Stomach (tissue), 9 donors: Measurements from ENCODE around the gene CDIP1. TPM values are rescaled to one million over a fixed set of nuclear protein-coding genes. Genes with fewer than 3 reads are reported as not detected.

Experiments
- DNase-seq, 2 donors: peaks; one replicate each; pipeline versions ENCODE4 v3.0.0 to v3.0.0-alpha.2; 2013 to 2019
- H3K27ac ChIP-seq, 5 donors: fragments of 200-600 bp in 4 of 5; sonication (generic) in 4 of 5; one replicate each; pipeline ENCODE4 v1.5.1; 2013 to 2019; ENCODE audit warnings: mild to moderate bottlenecking in 1 of 5, moderate library complexity in 1 of 5
- H3K27me3 ChIP-seq, 3 donors: fragments of 200-600 bp; sonication (generic); one replicate each; pipeline ENCODE4 v1.5.1; 2017 to 2019; ENCODE audit warnings: mixed run types in 1 of 3
- H3K36me3 ChIP-seq, 4 donors: fragments of 200-600 bp; sonication (generic); 1 replicate in 3 of 4; 2 replicates in 1 of 4; pipeline ENCODE4 v1.5.1; 2016 to 2019
- H3K4me1 ChIP-seq, 4 donors: fragments of 200-600 bp; sonication (generic); one replicate each; pipeline ENCODE4 v1.5.1; 2016 to 2019
- H3K4me3 ChIP-seq, 4 donors: fragments of 200-600 bp; sonication (generic) in 3 of 4; one replicate each; pipeline ENCODE4 v1.5.1; 2016 to 2019; ENCODE audit warnings: mild to moderate bottlenecking in 1 of 4
- H3K9me3 ChIP-seq, 4 donors: fragments of 200-600 bp; sonication (generic); one replicate each; pipeline ENCODE4 v1.5.1; 2016 to 2019
- EP300 ChIP-seq: sonication (generic); formaldehyde crosslinking; IDR thresholded peaks from one replicate; pipeline ENCODE4 v1.6.1; 2017; ENCODE audit warnings: antibody characterized with exemption
- POLR2A ChIP-seq, 4 donors: fragments of 450-650 bp; IDR thresholded peaks; one replicate each; pipeline ENCODE4 v1.6.1; 2016; ENCODE audit warnings: antibody characterized with exemption in 4 of 4, control low read depth in 2 of 4, mild to moderate bottlenecking in 1 of 4, moderate library complexity in 1 of 4
- POLR2AphosphoS5 ChIP-seq, 3 donors: sonication (generic); formaldehyde crosslinking; IDR thresholded peaks; one replicate each; pipeline ENCODE4 v1.6.1; 2016; ENCODE audit warnings: antibody characterized with exemption in 3 of 3
- WGBS, 5 donors: extraction: QIAGEN DNeasy Blood & Tissue Kit in 3 of 5; methylation state at CpG; one replicate each; pipeline versions ENCODE4 v1.1.5 to v1.1.7; 2013 to 2018; 5-methylcytosine and 5-hydroxymethylcytosine counted together
- intact Hi-C: fragments of 100-400 bp; cut with DNase I; formaldehyde crosslinking; loops from one replicate; pipeline ENCODE4 v1.15.1; 2023; ENCODE audit warnings: low total_unique reads
- polyA plus RNA-seq, 3 donors: library from polyadenylated mRNA; stranded (reverse); fragments of 200-250 nt; gene quantifications; one replicate each; pipeline ENCODE4 v1.2.3, GENCODE V29; 2013
- total RNA-seq, 5 donors: library from RNA; depleted of rRNA; stranded (reverse); fragments of >200 nt; gene quantifications; one replicate each; pipeline versions ENCODE4 v1.1.0 to v1.2.3, GENCODE V29; 2014 to 2016
- TF ChIP-seq, protein P1 (sequence below), 7 experiments: fragments of 450-650 bp in 4 of 7; fragments of 200-600 bp in 3 of 7; sonication (generic) in 3 of 7; IDR thresholded peaks; one replicate each; pipeline ENCODE4 v1.5.1; 2016 to 2019; ENCODE audit warnings: antibody characterized with exemption in 7 of 7, control low read depth in 2 of 7, mild to moderate bottlenecking in 1 of 7
- donor health status: healthy with polysubstance abuse.
- donor health status: Bipolar disorder and iron deficiency.
- donor health status: healthy.

The CDIP1 gene
- total and polyA plus RNA-seq, 8 donors, result 2.9 to 36.5 (median 12.2) TPM

DNA sequence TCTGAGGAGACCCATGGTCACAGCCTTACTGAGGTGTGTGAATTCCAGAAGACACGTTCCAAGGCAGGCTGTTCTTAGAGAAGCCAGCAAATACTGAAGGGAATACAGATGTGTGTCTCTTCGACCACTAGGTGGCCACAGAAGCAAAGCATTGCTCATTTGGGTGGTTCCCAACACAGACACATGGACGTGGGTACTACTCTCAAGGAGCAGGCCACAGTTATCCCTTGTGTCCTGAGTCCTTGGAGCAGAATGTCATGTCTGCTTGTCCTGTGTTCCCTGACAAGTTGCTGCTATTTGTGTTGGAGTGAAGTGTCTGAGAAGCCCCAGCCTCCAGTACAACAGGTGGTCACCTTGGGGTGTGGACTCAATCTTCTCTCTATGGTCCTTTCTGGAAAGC lies 32.1 kb downstream of the CDIP1 start:
- H3K4me1 ChIP-seq, result peaks cover 38 to 72% (median 55%) of the 10 kb centered on the region in 4 donors
- peak; percentile 65 to 91 for DNase-seq
- no peaks in the 10 kb centered on the region for H3K9me3 ChIP-seq
- peaks cover 45 to 61% (median 56%) of the 10 kb centered on the region in 4 donors for H3K36me3 ChIP-seq
- peak overlapping the region in 4 of 5 donors; percentile 63 to 81 (median 76) for H3K27ac ChIP-seq
- intact Hi-C loops, result loop anchor here (5.0 kb wide), 1 partner anchor 36 kb away; no protein-coding TSS in a partner anchor
- WGBS, 5 donors, result 0 to 8% (median 3%) methylated on average over 3 of the region's 3 CpGs
- no peak overlapping the region for H3K4me3 ChIP-seq
- no peaks in the 10 kb centered on the region for H3K27me3 ChIP-seq
- TF ChIP-seq, protein P1, sequence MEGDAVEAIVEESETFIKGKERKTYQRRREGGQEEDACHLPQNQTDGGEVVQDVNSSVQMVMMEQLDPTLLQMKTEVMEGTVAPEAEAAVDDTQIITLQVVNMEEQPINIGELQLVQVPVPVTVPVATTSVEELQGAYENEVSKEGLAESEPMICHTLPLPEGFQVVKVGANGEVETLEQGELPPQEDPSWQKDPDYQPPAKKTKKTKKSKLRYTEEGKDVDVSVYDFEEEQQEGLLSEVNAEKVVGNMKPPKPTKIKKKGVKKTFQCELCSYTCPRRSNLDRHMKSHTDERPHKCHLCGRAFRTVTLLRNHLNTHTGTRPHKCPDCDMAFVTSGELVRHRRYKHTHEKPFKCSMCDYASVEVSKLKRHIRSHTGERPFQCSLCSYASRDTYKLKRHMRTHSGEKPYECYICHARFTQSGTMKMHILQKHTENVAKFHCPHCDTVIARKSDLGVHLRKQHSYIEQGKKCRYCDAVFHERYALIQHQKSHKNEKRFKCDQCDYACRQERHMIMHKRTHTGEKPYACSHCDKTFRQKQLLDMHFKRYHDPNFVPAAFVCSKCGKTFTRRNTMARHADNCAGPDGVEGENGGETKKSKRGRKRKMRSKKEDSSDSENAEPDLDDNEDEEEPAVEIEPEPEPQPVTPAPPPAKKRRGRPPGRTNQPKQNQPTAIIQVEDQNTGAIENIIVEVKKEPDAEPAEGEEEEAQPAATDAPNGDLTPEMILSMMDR (IDR thresholded peaks at IDR 0.05), result peak in 5 of 7 experiments; percentile 57 to 81 (median 73)
- TF ChIP-seq POLR2AphosphoS5 (IDR thresholded peaks at IDR 0.05) (peak in 2 of 3 donors; percentile 7 to 80), EP300 (no peak)

DNA sequence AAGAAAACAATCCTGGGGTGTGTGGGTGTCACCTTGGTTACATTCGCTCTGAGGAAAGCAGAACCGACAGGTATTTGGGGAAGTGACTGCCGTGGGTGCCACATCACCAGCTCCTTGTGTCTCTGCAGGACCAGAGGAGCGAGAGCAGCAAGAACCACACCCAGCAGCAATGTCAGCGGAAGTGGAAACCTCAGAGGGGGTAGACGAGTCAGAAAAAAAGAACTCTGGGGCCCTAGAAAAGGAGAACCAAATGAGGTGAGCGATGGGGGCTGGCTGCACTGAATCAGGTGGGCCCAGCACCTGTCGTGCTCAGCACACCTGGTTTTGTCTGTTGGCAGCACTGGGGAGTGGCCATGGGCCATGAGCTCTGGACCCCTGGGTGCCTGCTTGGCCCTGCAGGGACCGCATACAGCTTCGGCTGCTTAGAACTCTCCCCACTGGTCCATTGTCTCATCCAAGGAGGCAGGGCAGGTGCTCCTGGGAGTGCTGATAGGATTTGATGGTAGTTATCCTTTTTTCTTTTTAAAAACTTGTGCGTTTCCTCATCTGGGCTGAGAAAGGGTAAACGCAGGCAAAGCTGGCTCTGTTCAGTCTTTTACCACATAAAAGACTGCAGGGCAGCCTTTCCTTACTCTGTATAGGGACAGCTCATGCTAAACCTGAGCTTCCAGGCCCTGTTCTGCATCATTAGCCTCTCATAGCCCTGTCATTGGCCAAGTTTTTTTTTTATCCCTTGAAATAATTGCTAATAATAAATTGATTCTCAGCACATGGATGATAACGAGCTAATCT lies 33.0 kb downstream of the CDIP1 start:
- TF ChIP-seq POLR2AphosphoS5 (IDR thresholded peaks at IDR 0.05) (no peak), EP300 (no peak), POLR2A (IDR thresholded peaks at IDR 0.05) (no peak)
- TF ChIP-seq, protein P1 (IDR thresholded peaks at IDR 0.05), result no peak
- Histone ChIP-seq H3K27me3 (no peaks in the 10 kb centered on the region), H3K4me3 (no peak overlapping the region), H3K36me3 (peaks cover 38 to 52% (median 47%) of the 10 kb centered on the region in 4 donors), H3K9me3 (no peaks in the 10 kb centered on the region), H3K4me1 (peaks cover 33 to 72% (median 55%) of the 10 kb centered on the region in 4 donors), H3K27ac (peak overlapping the region; percentile 60 to 81 (median 72))
- intact Hi-C loops, result loop anchor here (5.0 kb wide), 1 partner anchor 37 kb away; no protein-coding TSS in a partner anchor
- WGBS, 5 donors, result 35 to 50% (median 41%) methylated on average over 13 of the region's 13 CpGs
- DNase-seq, result peak; percentile 54 to 82

DNA sequence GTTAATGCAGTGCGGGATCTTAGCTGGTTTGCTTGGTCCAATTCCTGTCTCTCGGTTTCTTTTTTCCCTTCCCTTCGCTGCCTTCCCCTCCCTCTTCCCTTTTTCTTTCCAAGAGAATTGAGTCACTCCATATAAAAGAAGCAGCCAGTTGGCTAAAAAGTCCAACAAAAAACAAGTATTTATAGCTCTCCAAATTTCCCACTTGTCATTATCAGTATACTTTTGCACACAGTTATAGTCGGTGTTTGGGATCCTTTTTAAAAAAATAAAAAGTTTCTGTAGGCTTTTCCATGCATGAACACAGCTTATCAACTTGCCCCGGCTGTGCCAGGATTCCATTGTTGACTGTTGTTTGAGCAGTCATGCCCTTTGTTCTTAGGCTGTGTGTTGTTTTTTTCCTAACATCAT lies 37.5 kb downstream of the CDIP1 start:
- Histone ChIP-seq H3K4me1 (peaks cover 62 to 99% (median 82%) of the 10 kb centered on the region in 4 donors), H3K27me3 (no peaks in the 10 kb centered on the region), H3K36me3 (peaks cover 4 to 22% (median 17%) of the 10 kb centered on the region in 4 donors), H3K9me3 (no peaks in the 10 kb centered on the region), H3K4me3 (peak overlapping the region in 2 of 4 donors; percentile 10 to 14), H3K27ac (peak overlapping the region; percentile 85 to 92 (median 91))
- TF ChIP-seq, protein P1 (IDR thresholded peaks at IDR 0.05), result no peak
- no peak for TF ChIP-seq EP300
- peak in 2 of 3 donors; percentile 39 to 57 for TF ChIP-seq POLR2AphosphoS5 (IDR thresholded peaks at IDR 0.05)
- DNase-seq, result peak; percentile 76 to 88
- WGBS, 5 donors, result 18 to 20% (median 20%) methylated on average over 5 of the region's 5 CpGs
- intact Hi-C loops, result no loop called here

DNA sequence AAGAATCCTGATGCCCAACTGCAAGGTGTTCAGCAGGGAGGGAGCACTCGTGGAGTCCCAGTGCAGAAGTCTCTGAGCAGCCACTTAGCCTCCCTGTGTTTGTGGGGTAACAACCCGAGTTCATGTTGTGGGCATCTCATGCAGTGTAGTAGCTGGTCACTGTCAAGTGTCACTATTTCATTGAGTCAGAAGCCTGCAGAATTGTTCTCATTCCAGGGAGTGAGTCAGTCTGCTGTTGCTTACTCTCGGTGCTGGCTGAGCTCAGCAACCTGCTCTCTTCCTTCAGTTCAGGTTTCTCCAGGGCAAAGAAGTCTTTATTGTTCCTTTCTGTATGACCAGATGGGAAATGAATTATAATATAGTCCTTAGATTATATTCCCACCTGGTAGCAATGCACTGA lies 38.3 kb downstream of the CDIP1 start:
- peak; percentile 47 to 67 for DNase-seq
- 12 to 42% (median 21%) methylated on average over 3 of the region's 3 CpGs for WGBS, 5 donors
- Histone ChIP-seq H3K36me3 (peaks cover 4 to 16% (median 12%) of the 10 kb centered on the region in 4 donors), H3K9me3 (no peaks in the 10 kb centered on the region), H3K4me3 (no peak overlapping the region), H3K27ac (peak overlapping the region; percentile 85 to 92 (median 91)), H3K4me1 (peaks cover 56 to 99% (median 80%) of the 10 kb centered on the region in 4 donors), H3K27me3 (no peaks in the 10 kb centered on the region)
- intact Hi-C loops, result no loop called here
- TF ChIP-seq EP300 (no peak), POLR2A (IDR thresholded peaks at IDR 0.05) (no peak), POLR2AphosphoS5 (IDR thresholded peaks at IDR 0.05) (peak in 2 of 3 donors; percentile 62 to 73)
- TF ChIP-seq, protein P1 (IDR thresholded peaks at IDR 0.05), result no peak
